HepG2 (cell line): Measurements from ENCODE around the gene IER2. TPM values are rescaled to one million over a fixed set of nuclear protein-coding genes. Genes with fewer than 3 reads are reported as not detected.

Experiments used
- ATAC-seq: fragments of 200-7000 bp; cut with Tn5 transposase; 3 replicates; pipeline ENCODE4 v1.9.1; 2020; ENCODE audit warnings: mild to moderate bottlenecking, moderate library complexity
- BruUV-seq: library from RNA; stranded (reverse); fragments of 400-500 nt; replicated peaks from 2 replicates; lab custom pipeline; 2021; lab: Mats Ljungman, UMichigan
- CTCF ChIA-PET: fragments of 300-600 bp; formaldehyde crosslinking; extraction: SDS; loops from one replicate; lab custom pipeline; 2021; ENCODE audit warnings: low total read pairs, inconsistent platforms, low intra/inter-chr PET ratio; lab: Yijun Ruan, JAX
- POLR2A ChIA-PET: fragments of 350-600 bp; sonication (Branson Sonifier 250); formaldehyde crosslinking; loops from one replicate; lab custom pipeline; 2020; ENCODE audit warnings: antibody characterized with exemption, inconsistent platforms; lab: Yijun Ruan, JAX
- DNase-seq: peaks from one replicate; pipeline ENCODE4 v3.0.0-alpha.2; 2015; ENCODE audit warnings: low spot score
- FAIRE-seq: peaks from 3 replicates; lab custom pipeline; 2011; peaks lifted over from hg19 to GRCh38; lab: Jason Lieb, UNC
- H2AFZ ChIP-seq: one replicate; pipeline ENCODE4 v1.6.1; 2011; ENCODE audit warnings: low read length, inconsistent platforms
- H3K27ac ChIP-seq: fragments of 300-600 bp; 3 replicates; pipeline ENCODE4 v1.8.0; 2011; ENCODE audit warnings: mixed run types, mild to moderate bottlenecking, mixed read lengths, low read length, inconsistent platforms; ENCODE audit not compliant: insufficient read depth; ENCODE audit errors: extremely low read length
- H3K27me3 ChIP-seq, 2 experiments: fragments of 200-600 bp in 1 of 2; 2 replicates in 1 of 2; 3 replicates in 1 of 2; pipeline versions ENCODE4 v1.6.0 to v1.8.0; 2011; ENCODE audit warnings: low read length in 2 of 2, mild to moderate bottlenecking in 2 of 2, moderate library complexity in 2 of 2, inconsistent platforms in 1 of 2; ENCODE audit not compliant: insufficient read depth in 2 of 2, control insufficient read depth in 1 of 2
- H3K36me3 ChIP-seq, 2 experiments: fragments of 200-600 bp in 1 of 2; replicated peaks in 1 of 2; 2 replicates in 1 of 2; 3 replicates in 1 of 2; pipeline versions ENCODE4 v1.5.1 to v1.8.0; 2011; ENCODE audit warnings: low read length in 2 of 2, inconsistent platforms in 1 of 2; ENCODE audit not compliant: insufficient read depth in 2 of 2, control insufficient read depth in 1 of 2
- H3K4me1 ChIP-seq: 2 replicates; pipeline ENCODE4 v1.5.1; 2012; ENCODE audit warnings: low read length, inconsistent platforms; ENCODE audit not compliant: insufficient read depth
- H3K4me2 ChIP-seq: 2 replicates; pipeline ENCODE4 v1.6.0; 2011; ENCODE audit warnings: low read depth, low read length, inconsistent platforms
- H3K4me3 ChIP-seq, 3 experiments: fragments of 200-600 bp in 1 of 3; sonication (generic), shearing (Covaris generic) in 1 of 3; replicated peaks in 1 of 3; 2 replicates each; pipeline ENCODE4 v1.5.1; 2011 to 2016; ENCODE audit warnings: low read length in 3 of 3, inconsistent platforms in 2 of 3, low read depth in 2 of 3, mild to moderate bottlenecking in 2 of 3, control low read depth in 1 of 3, mixed read lengths in 1 of 3; ENCODE audit not compliant: insufficient read depth in 1 of 3
- H3K79me2 ChIP-seq: one replicate; pipeline ENCODE4 v1.6.1; 2011; ENCODE audit warnings: low read length, inconsistent platforms; ENCODE audit not compliant: insufficient read depth
- H3K9ac ChIP-seq: 2 replicates; pipeline ENCODE4 v1.6.0; 2011; ENCODE audit warnings: mild to moderate bottlenecking, low read depth, low read length, inconsistent platforms; ENCODE audit not compliant: insufficient read depth
- H3K9me3 ChIP-seq: 2 replicates; pipeline ENCODE4 v1.5.1; 2012; ENCODE audit warnings: mild to moderate bottlenecking, low read length
- H4K20me1 ChIP-seq: 2 replicates; pipeline ENCODE4 v1.6.0; 2011; ENCODE audit warnings: inconsistent platforms, mild to moderate bottlenecking, low read length, moderate library complexity; ENCODE audit not compliant: insufficient read depth
- ARNT ChIP-seq: fragments of 450-650 bp; IDR thresholded peaks from 2 replicates; pipeline ENCODE4 v1.6.1; 2017
- BRCA1 ChIP-seq: sonication (generic); formaldehyde crosslinking; IDR thresholded peaks from 2 replicates; pipeline ENCODE4 v1.4.0; 2020; ENCODE audit warnings: missing genetic modification reagents
- E2F5 ChIP-seq: sonication (generic); formaldehyde crosslinking; conservative IDR thresholded peaks from 2 replicates; pipeline ENCODE4 v1.4.0; 2020; ENCODE audit warnings: missing genetic modification reagents
- MAZ ChIP-seq, 2 experiments: sonication (generic) in 1 of 2; formaldehyde crosslinking in 1 of 2; IDR thresholded peaks; 2 replicates each; pipeline versions ENCODE4 v1.5.0 to v1.6.1; 2012 to 2020; ENCODE audit warnings: low read depth in 2 of 2, mild to moderate bottlenecking in 2 of 2, borderline replicate concordance in 1 of 2, improper control_type of control experiment in 1 of 2, low read length in 1 of 2, missing genetic modification reagents in 1 of 2, moderate library complexity in 1 of 2
- ZNF280B ChIP-seq: sonication (generic); formaldehyde crosslinking; IDR thresholded peaks from 2 replicates; pipeline ENCODE4 v1.5.0; 2020; ENCODE audit warnings: missing genetic modification reagents, mild to moderate bottlenecking, borderline replicate concordance
- ZNF704 ChIP-seq: sonication (generic); formaldehyde crosslinking; IDR thresholded peaks from 2 replicates; pipeline ENCODE4 v1.8.1; 2023; ENCODE audit warnings: mild to moderate bottlenecking, inconsistent platforms, moderate library complexity, missing genetic modification reagents, borderline replicate concordance
- ZNF883 ChIP-seq: sonication (generic); formaldehyde crosslinking; IDR thresholded peaks from 2 replicates; pipeline ENCODE4 v1.5.1; 2020; ENCODE audit warnings: mild to moderate bottlenecking, missing genetic modification reagents; ENCODE audit errors: not compliant biosample characterization
- WGBS: methylation state at CpG from one replicate; pipeline ENCODE4 v1.1.6; 2017; ENCODE audit warnings: low lambda C conversion rate; 5-methylcytosine and 5-hydroxymethylcytosine counted together
- in situ Hi-C: cut with HindIII; loops from 2 replicates; pipeline ENCODE4 v1.10.0; 2017; ENCODE audit warnings: low pct_unique_long_range_greater_than_20kb; ENCODE audit not compliant: extremely low pct_ligation_motif_present
- intact Hi-C: fragments of 100-400 bp; cut with micrococcal nuclease; formaldehyde crosslinking; loops from one replicate; pipeline ENCODE4 v1.10.0; 2022; ENCODE audit not compliant: unreplicated experiment
- polyA plus RNA-seq, 8 experiments: library from polyadenylated mRNA; depleted of rRNA in 3 of 8; stranded (reverse) in 7 of 8; unstranded in 1 of 8; fragments of >200 nt; fragmentation: Illumina TruSeq in 4 of 8; extraction: Trizol in 4 of 8; gene quantifications; 2 replicates each; pipeline versions ENCODE4 v1.2.1 to v1.2.3, GENCODE V29; 2011 to 2016; ENCODE audit warnings: low read depth in 4 of 8, missing spikeins in 1 of 8, mixed read lengths in 1 of 8; ENCODE audit not compliant: insufficient read depth in 1 of 8
- total RNA-seq, 5 experiments: library from RNA; depleted of rRNA; stranded (reverse); fragments of >200 nt; fragmentation: Illumina TruSeq; extraction: Trizol; gene quantifications; 2 replicates each; pipeline ENCODE4 v1.2.3, GENCODE V29; 2016; ENCODE audit warnings: low read depth in 1 of 5

Gene IER2
- total and polyA plus RNA-seq, 2 of the 13 experiments (the other 11 are each of a cell fraction or from before 2014, with no cell fraction given): 10.1 to 14.3 TPM

GRCh38 chr19:13138916-13139198 is 11.4 kb upstream of the IER2 start:
- no peak for TF ChIP-seq ARNT
- TF ChIP-seq BRCA1 (CRISPR knock-in tag): no peak
- TF ChIP-seq ZNF883: no peak
- no peak for TF ChIP-seq ZNF280B (CRISPR knock-in tag)
- TF ChIP-seq ZNF704 (CRISPR knock-in tag): no peak
- no peak for TF ChIP-seq MAZ (IDR thresholded peaks at IDR 0.05; ENCODE audit: borderline replicate concordance, low read depth, low read length)
- TF ChIP-seq MAZ (CRISPR knock-in tag; IDR thresholded peaks at IDR 0.05; ENCODE audit: low read depth): no peak
- TF ChIP-seq E2F5 (CRISPR knock-in tag): no peak
- Histone ChIP-seq H3K27ac (no peak overlapping the region), H3K36me3 (peaks cover 25 to 48% of the 10 kb centered on the region in 2 experiments; a peak in 4 of 5 replicates), H3K9ac (no peak overlapping the region), H2AFZ (no peak overlapping the region), H3K27me3 (no peaks in the 10 kb centered on the region), H3K4me1 (peaks cover 9% of the 10 kb centered on the region), H3K79me2 (peaks cover 3% of the 10 kb centered on the region), H3K9me3 (no peaks in the 10 kb centered on the region), H3K4me3 (no peak overlapping the region), H3K4me2 (no peak overlapping the region), H4K20me1 (no peaks in the 10 kb centered on the region)
- no peak for DNase-seq
- ChIA-PET CTCF (no interaction called here), POLR2A (no interaction called here)
- no peak for ATAC-seq
- intact Hi-C loops (no loop called here), in situ Hi-C loops (no loop called here)
- no TSS peak for BruUV-seq
- WGBS: 95% methylated on average over 10 of the region's 10 CpGs
- no peak for FAIRE-seq
